Left renal cortex interstitium (tissue), 4 donors: ENCODE results near the gene IFNGR2. TPM values are rescaled to one million over a fixed set of nuclear protein-coding genes. Genes with fewer than 3 reads are reported as not detected.
"Not testable (repeated sequence)": the region's sequence is repeated elsewhere in the genome, so short reads cannot be mapped to it uniquely, and the experiment has no call there.

ENCODE experiments used
- DNase-seq, 4 donors: peaks; one replicate each; pipeline ENCODE4 v3.0.0-alpha.2; 2013; ENCODE audit warnings: low read depth in 4 of 4, low spot score in 2 of 4, missing footprints in 1 of 4
- polyA plus RNA-seq, 4 donors: library from polyadenylated mRNA; unstranded; fragments of 120-200 nt; gene quantifications; one replicate each; pipeline ENCODE4 v1.2.1, GENCODE V29; 2013; ENCODE audit not compliant: insufficient read length in 4 of 4

The IFNGR2 gene
- polyA plus RNA-seq, 4 donors: 70.1 to 88.0 (median 80.2) TPM

GRCh38 chr21:33398361-33398760 is 4.9 kb upstream of the IFNGR2 start:
- no peak for DNase-seq

- DNase-seq: no peak
These were observed 1.6 kb upstream of the IFNGR2 start for GRCh38 chr21:33401630-33401992.

- no peak for DNase-seq
These were observed 923 bp upstream of the IFNGR2 start for GRCh38 chr21:33402001-33402979.

GRCh38 chr21:33403786-33404585 is 773 bp downstream of the IFNGR2 start:
- peak in 2 of 4 donors; percentile 39 to 68 for DNase-seq

GRCh38 chr21:33406493-33406892 is 3.3 kb downstream of the IFNGR2 start:
- DNase-seq: no peak

- no peak for DNase-seq
These were observed 8.8 kb downstream of the IFNGR2 start for GRCh38 chr21:33411949-33412430.

- not testable (repeated sequence) for DNase-seq
These were observed 9.2 kb downstream of the IFNGR2 start for GRCh38 chr21:33412439-33412831.

GRCh38 chr21:33412832-33413519 is 9.8 kb downstream of the IFNGR2 start:
- DNase-seq: no peak

GRCh38 chr21:33414068-33414467 is 10.9 kb downstream of the IFNGR2 start:
- no peak for DNase-seq

- no peak for DNase-seq
These were observed 11.7 kb downstream of the IFNGR2 start for GRCh38 chr21:33414926-33415325.

GRCh38 chr21:33418691-33419090 is 15.5 kb downstream of the IFNGR2 start:
- DNase-seq: no peak

- DNase-seq: no peak
These were observed 16.4 kb downstream of the IFNGR2 start for GRCh38 chr21:33419538-33420123.

- DNase-seq: no peak
These were observed 18.6 kb downstream of the IFNGR2 start for GRCh38 chr21:33421713-33422393.

GRCh38 chr21:33424214-33424613 is 21.0 kb downstream of the IFNGR2 start:
- no peak for DNase-seq

- no peak for DNase-seq
These were observed 22.6 kb downstream of the IFNGR2 start for GRCh38 chr21:33425825-33426224.

- DNase-seq: no peak
These were observed 23.8 kb downstream of the IFNGR2 start for GRCh38 chr21:33427051-33427450.

GRCh38 chr21:33428669-33429068 is 25.5 kb downstream of the IFNGR2 start:
- no peak for DNase-seq

GRCh38 chr21:33430858-33431257 is 27.6 kb downstream of the IFNGR2 start:
- DNase-seq: no peak

GRCh38 chr21:33432496-33432895 is 29.3 kb downstream of the IFNGR2 start:
- DNase-seq: no peak

GRCh38 chr21:33433001-33433400 is 29.8 kb downstream of the IFNGR2 start:
- no peak for DNase-seq
